B cell (primary cell): ENCODE results near the gene TMEM145. TPM values are rescaled to one million over a fixed set of nuclear protein-coding genes. Genes with fewer than 3 reads are reported as not detected.
A peak's percentile ranks its signal among the peaks of the same experiment; 100 is the strongest.

Experiments
- ATAC-seq: fragments of 200-7000 bp; cut with Tn5 transposase; one replicate; pipeline ENCODE4 v1.10.0; 2021; ENCODE audit warnings: low read depth, mild to moderate bottlenecking, moderate number of reproducible peaks, moderate library complexity
- CTCF ChIA-PET: fragments of 350-600 bp; sonication (Branson Sonifier 250); formaldehyde crosslinking; loops from one replicate; lab custom pipeline; 2021; ENCODE audit warnings: antibody characterized with exemption, inconsistent platforms; lab: Charles Lee
- POLR2A ChIA-PET: fragments of 350-600 bp; sonication (Branson Sonifier 250); formaldehyde crosslinking; loops from one replicate; lab custom pipeline; 2021; ENCODE audit warnings: antibody characterized with exemption; lab: Charles Lee
- DNase-seq: peaks from one replicate; pipeline ENCODE4 v3.0.0; 2013
- H2AFZ ChIP-seq: 2 replicates; pipeline ENCODE4 v1.6.1; 2012; ENCODE audit warnings: mild to moderate bottlenecking, low read depth, low read length; ENCODE audit not compliant: insufficient read depth, poor library complexity, severe bottlenecking
- H3K27ac ChIP-seq, 2 donors: 1 replicate in 1 of 2; 2 replicates in 1 of 2; pipeline ENCODE4 v1.5.1; 2012 to 2013; ENCODE audit warnings: low read length in 2 of 2, mild to moderate bottlenecking in 2 of 2, moderate library complexity in 1 of 2
- H3K27me3 ChIP-seq, 4 experiments: fragments of 200-600 bp in 1 of 4; sonication (generic) in 1 of 4; replicated peaks in 1 of 4; 1 replicate in 2 of 4; 2 replicates in 2 of 4; pipeline versions ENCODE4 v1.6.1 to v1.7.0; 2013 to 2016; ENCODE audit warnings: low read length in 3 of 4, mild to moderate bottlenecking in 2 of 4, mixed read lengths in 1 of 4, moderate library complexity in 1 of 4; ENCODE audit not compliant: insufficient read depth in 4 of 4, control insufficient read depth in 3 of 4; ENCODE audit errors: control extremely low read depth in 1 of 4
- H3K36me3 ChIP-seq, 2 experiments: replicated peaks in 1 of 2; 1 replicate in 1 of 2; 2 replicates in 1 of 2; pipeline versions ENCODE4 v1.6.1 to v1.7.1; 2013; ENCODE audit warnings: low read length in 1 of 2; ENCODE audit not compliant: insufficient read depth in 2 of 2, control insufficient read depth in 1 of 2; ENCODE audit errors: control extremely low read depth in 1 of 2, extremely low read depth in 1 of 2
- H3K4me1 ChIP-seq, 2 donors: fragments of 200-600 bp in 1 of 2; sonication (generic) in 1 of 2; 1 replicate in 1 of 2; 2 replicates in 1 of 2; pipeline versions ENCODE4 v1.5.1 to v1.6.1; 2013 to 2017; ENCODE audit warnings: low read length in 2 of 2; ENCODE audit not compliant: control insufficient read depth in 2 of 2, insufficient read depth in 2 of 2
- H3K4me2 ChIP-seq: replicated peaks from 2 replicates; pipeline ENCODE3; 2012; ENCODE audit warnings: mild to moderate bottlenecking, low read depth, low read length; ENCODE audit not compliant: poor library complexity, severe bottlenecking
- H3K4me3 ChIP-seq, 5 experiments: fragments of 200-600 bp in 1 of 5; sonication (generic) in 1 of 5; 1 replicate in 3 of 5; 2 replicates in 2 of 5; pipeline versions ENCODE4 v1.5.1 to v1.7.0; 2011 to 2016; ENCODE audit warnings: low read length in 4 of 5, mild to moderate bottlenecking in 4 of 5, low read depth in 2 of 5, control low read depth in 1 of 5, moderate library complexity in 1 of 5; ENCODE audit not compliant: insufficient read depth in 1 of 5; ENCODE audit errors: control extremely low read depth in 1 of 5, extremely low read depth in 1 of 5
- H3K79me2 ChIP-seq: fragments of 200-600 bp; sonication (generic); one replicate; pipeline ENCODE4 v1.6.0; 2016; ENCODE audit warnings: low read length; ENCODE audit not compliant: control insufficient read depth, insufficient read depth
- H3K9ac ChIP-seq: fragments of 200-600 bp; sonication (generic); 2 replicates; pipeline ENCODE4 v1.6.1; 2017; ENCODE audit warnings: mild to moderate bottlenecking, low read length, moderate library complexity
- H3K9me3 ChIP-seq, 3 donors: one replicate each; pipeline versions ENCODE4 v1.6.1 to v1.7.1; 2013; ENCODE audit warnings: low read length in 2 of 3; ENCODE audit not compliant: control insufficient read depth in 2 of 3, insufficient read depth in 1 of 3; ENCODE audit errors: control extremely low read depth in 1 of 3
- H4K20me1 ChIP-seq: 2 replicates; pipeline ENCODE4 v1.6.0; 2012; ENCODE audit warnings: mild to moderate bottlenecking, low read length; ENCODE audit not compliant: insufficient read depth, control insufficient read depth, poor library complexity, severe bottlenecking
- H3K27ac Mint-ChIP-seq: one replicate; pipeline ENCODE4 v1.8.0; 2021; ENCODE audit warnings: mixed read lengths
- H3K27me3 Mint-ChIP-seq: one replicate; pipeline ENCODE4 v1.8.0; 2021; ENCODE audit warnings: mixed read lengths
- H3K4me1 Mint-ChIP-seq: one replicate; pipeline ENCODE4 v1.8.0; 2021; ENCODE audit warnings: mixed read lengths
- H3K4me3 Mint-ChIP-seq: one replicate; pipeline ENCODE4 v1.8.0; 2021; ENCODE audit warnings: mixed read lengths
- H3K9me3 Mint-ChIP-seq: one replicate; pipeline ENCODE4 v1.8.0; 2022; ENCODE audit warnings: mixed read lengths; ENCODE audit not compliant: insufficient read depth
- EZH2 ChIP-seq: IDR thresholded peaks from 2 replicates; pipeline ENCODE4 v1.6.1; 2012; ENCODE audit warnings: borderline replicate concordance, low read depth, mild to moderate bottlenecking, moderate library complexity, low read length; ENCODE audit not compliant: insufficient read depth, poor library complexity, severe bottlenecking
- WGBS: methylation state at CpG from one replicate; pipeline ENCODE4 v1.1.5; 2013; ENCODE audit warnings: missing lambda C conversion rate; ENCODE audit not compliant: insufficient coverage; 5-methylcytosine and 5-hydroxymethylcytosine counted together
- intact Hi-C: fragments of 100-400 bp; cut with micrococcal nuclease; formaldehyde crosslinking; loops from one replicate; pipeline ENCODE4 v1.10.0; 2022
- polyA plus RNA-seq: library from polyadenylated mRNA; depleted of rRNA; stranded (reverse); fragments of >200 nt; gene quantifications from 2 replicates; pipeline ENCODE4 v1.2.3, GENCODE V29; 2012
- total RNA-seq, 2 donors: library from RNA; stranded (reverse); fragments of 120-200 nt in 1 of 2; gene quantifications; 1 replicate in 1 of 2; 2 replicates in 1 of 2; pipeline versions ENCODE4 v1.2.3 to v1.2.4, GENCODE V29; 2013 to 2022
- TF ChIP-seq, protein P1 (sequence below): fragments of 200-600 bp; IDR thresholded peaks from one replicate; pipeline ENCODE4 v1.8.0; 2022; ENCODE audit warnings: antibody characterized with exemption, mild to moderate bottlenecking

TMEM145 gene
- total and polyA plus RNA-seq, 2 donors (not counting 1 experiment from before 2014, with no cell fraction given), result not detected

GRCh38 chr19:42290136-42290522 lies 23.0 kb upstream of the TMEM145 start:
- ChIA-PET CTCF (interaction anchor here (0.8 to 2.9 kb wide), 5 partner anchors 39 to 182 kb away, joined by 3 to 10 read pairs (median 5); partner anchors contain the start of gene POU2F2), POLR2A (no interaction called here)
- no peak overlapping the region for H3K4me3 Mint-ChIP-seq
- TF ChIP-seq, protein P1, sequence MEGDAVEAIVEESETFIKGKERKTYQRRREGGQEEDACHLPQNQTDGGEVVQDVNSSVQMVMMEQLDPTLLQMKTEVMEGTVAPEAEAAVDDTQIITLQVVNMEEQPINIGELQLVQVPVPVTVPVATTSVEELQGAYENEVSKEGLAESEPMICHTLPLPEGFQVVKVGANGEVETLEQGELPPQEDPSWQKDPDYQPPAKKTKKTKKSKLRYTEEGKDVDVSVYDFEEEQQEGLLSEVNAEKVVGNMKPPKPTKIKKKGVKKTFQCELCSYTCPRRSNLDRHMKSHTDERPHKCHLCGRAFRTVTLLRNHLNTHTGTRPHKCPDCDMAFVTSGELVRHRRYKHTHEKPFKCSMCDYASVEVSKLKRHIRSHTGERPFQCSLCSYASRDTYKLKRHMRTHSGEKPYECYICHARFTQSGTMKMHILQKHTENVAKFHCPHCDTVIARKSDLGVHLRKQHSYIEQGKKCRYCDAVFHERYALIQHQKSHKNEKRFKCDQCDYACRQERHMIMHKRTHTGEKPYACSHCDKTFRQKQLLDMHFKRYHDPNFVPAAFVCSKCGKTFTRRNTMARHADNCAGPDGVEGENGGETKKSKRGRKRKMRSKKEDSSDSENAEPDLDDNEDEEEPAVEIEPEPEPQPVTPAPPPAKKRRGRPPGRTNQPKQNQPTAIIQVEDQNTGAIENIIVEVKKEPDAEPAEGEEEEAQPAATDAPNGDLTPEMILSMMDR, result no peak
- no peak for TF ChIP-seq EZH2
- no peak overlapping the region for H3K9ac ChIP-seq
- H3K9me3 ChIP-seq, result no peaks in the 10 kb centered on the region
- peaks cover 12 to 18% of the 10 kb centered on the region in 2 donors for H3K4me1 ChIP-seq
- H3K36me3 ChIP-seq, result peaks cover 1 to 78% of the 10 kb centered on the region in 2 experiments
- peaks cover 11% of the 10 kb centered on the region for H3K79me2 ChIP-seq
- no peak overlapping the region for H3K27ac Mint-ChIP-seq
- no peak for DNase-seq
- no peak for ATAC-seq
- H3K9me3 Mint-ChIP-seq, result no peaks in the 10 kb centered on the region
- 95% methylated on average over 13 of the region's 13 CpGs for WGBS
- no peak overlapping the region for H3K4me2 ChIP-seq
- no peaks in the 10 kb centered on the region for H3K27me3 Mint-ChIP-seq
- H2AFZ ChIP-seq, result no peak overlapping the region
- intact Hi-C loops, result no loop called here
- no peaks in the 10 kb centered on the region for H3K27me3 ChIP-seq
- H3K27ac ChIP-seq, result no peak overlapping the region
- peaks cover 39% of the 10 kb centered on the region for H4K20me1 ChIP-seq
- H3K4me1 Mint-ChIP-seq, result peaks cover 20% of the 10 kb centered on the region
- H3K4me3 ChIP-seq, result no peak overlapping the region

DNA sequence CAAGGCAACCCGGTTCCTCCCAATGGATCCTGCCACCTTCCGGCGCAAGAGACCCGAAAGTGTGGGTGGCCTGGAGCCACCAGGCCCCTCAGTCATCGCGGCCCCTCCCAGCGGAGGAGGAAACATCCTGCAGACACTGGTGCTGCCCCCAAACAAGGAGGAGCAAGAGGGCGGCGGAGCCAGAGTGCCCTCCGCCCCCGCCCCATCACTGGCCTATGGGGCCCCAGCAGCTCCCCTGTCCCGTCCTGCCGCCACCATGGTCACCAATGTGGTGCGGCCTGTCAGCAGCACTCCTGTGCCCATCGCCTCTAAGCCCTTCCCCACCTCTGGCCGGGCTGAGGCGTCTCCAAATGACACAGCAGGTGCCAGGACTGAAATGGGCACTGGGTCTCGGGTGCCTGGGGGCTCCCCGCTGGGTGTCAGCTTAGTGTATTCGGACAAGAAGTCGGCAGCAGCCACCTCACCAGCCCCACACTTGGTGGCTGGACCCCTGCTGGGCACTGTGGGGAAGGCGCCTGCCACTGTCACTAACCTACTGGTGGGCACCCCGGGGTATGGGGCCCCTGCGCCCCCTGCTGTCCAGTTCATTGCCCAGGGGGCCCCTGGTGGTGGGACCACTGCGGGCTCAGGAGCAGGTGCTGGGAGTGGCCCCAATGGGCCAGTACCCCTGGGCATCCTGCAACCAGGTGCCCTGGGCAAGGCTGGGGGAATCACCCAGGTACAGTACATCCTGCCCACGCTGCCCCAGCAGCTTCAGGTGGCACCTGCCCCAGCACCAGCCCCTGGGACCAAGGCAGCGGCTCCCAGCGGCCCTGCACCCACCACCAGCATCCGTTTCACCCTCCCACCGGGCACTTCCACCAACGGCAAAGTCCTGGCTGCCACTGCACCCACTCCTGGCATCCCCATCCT lies 22.3 kb upstream of the TMEM145 start:
- H3K27ac ChIP-seq, result no peak overlapping the region
- Mint-ChIP-seq H3K9me3 (no peaks in the 10 kb centered on the region), H3K27ac (no peak overlapping the region), H3K4me3 (no peak overlapping the region), H3K4me1 (peaks cover 13% of the 10 kb centered on the region), H3K27me3 (no peaks in the 10 kb centered on the region)
- peaks cover 6 to 14% of the 10 kb centered on the region in 2 donors for H3K4me1 ChIP-seq
- TF ChIP-seq EZH2, result no peak
- TF ChIP-seq, protein P1, result peak; percentile 80
- no peak overlapping the region for H3K4me2 ChIP-seq
- H3K27me3 ChIP-seq, result no peaks in the 10 kb centered on the region
- H3K79me2 ChIP-seq, result peaks cover 5% of the 10 kb centered on the region
- peak; percentile 81 for ATAC-seq
- H2AFZ ChIP-seq, result no peak overlapping the region
- 89% methylated on average over 29 of the region's 31 CpGs for WGBS
- POLR2A ChIA-PET, result no interaction called here
- DNase-seq, result peak; percentile 78
- no peaks in the 10 kb centered on the region for H3K9me3 ChIP-seq
- CTCF ChIA-PET, result interaction anchor here (0.7 to 2.6 kb wide), 4 partner anchors 44 to 182 kb away, joined by 3 to 7 read pairs (median 4); partner anchors contain the start of gene POU2F2
- H4K20me1 ChIP-seq, result peaks cover 32% of the 10 kb centered on the region
- peaks cover 1 to 78% of the 10 kb centered on the region in 2 experiments for H3K36me3 ChIP-seq
- H3K4me3 ChIP-seq, result no peak overlapping the region
- intact Hi-C loops, result no loop called here
- H3K9ac ChIP-seq, result no peak overlapping the region
